ENCODE results near the gene TMEM72.

Gene TMEM72

GRCh38 chr10:44890696-44891563 is 20.2 kb upstream of the TMEM72 start:
- DNase-seq (ENCODE audit: low read depth), result no peak

- DNase-seq (ENCODE audit: low read depth), result no peak
Observed at GRCh38 chr10:44891721-44892120, 19.4 kb upstream of the TMEM72 start.

- DNase-seq (ENCODE audit: low read depth), result no peak
Observed at GRCh38 chr10:44893604-44894468, 17.3 kb upstream of the TMEM72 start.

GRCh38 chr10:44894691-44895090 is 16.4 kb upstream of the TMEM72 start:
- DNase-seq (ENCODE audit: low read depth), result no peak

GRCh38 chr10:44895280-44895679 is 15.9 kb upstream of the TMEM72 start:
- no peak for DNase-seq (ENCODE audit: low read depth)

GRCh38 chr10:44897049-44897448 is 14.1 kb upstream of the TMEM72 start:
- DNase-seq (ENCODE audit: low read depth), result no peak

- DNase-seq (ENCODE audit: low read depth), result no peak
Observed at GRCh38 chr10:44898665-44899064, 12.5 kb upstream of the TMEM72 start.

GRCh38 chr10:44899450-44900080 is 11.6 kb upstream of the TMEM72 start:
- no peak for DNase-seq (ENCODE audit: low read depth)

GRCh38 chr10:44902941-44903545 is 8.1 kb upstream of the TMEM72 start:
- DNase-seq (ENCODE audit: low read depth), result no peak

GRCh38 chr10:44906486-44906885 is 4.7 kb upstream of the TMEM72 start:
- DNase-seq (ENCODE audit: low read depth), result no peak

- DNase-seq (ENCODE audit: low read depth), result no peak
Observed at GRCh38 chr10:44907556-44907955, 3.6 kb upstream of the TMEM72 start.

- DNase-seq (ENCODE audit: low read depth), result no peak
Observed at GRCh38 chr10:44908066-44908749, 2.9 kb upstream of the TMEM72 start.

GRCh38 chr10:44908936-44909630 is 2.1 kb upstream of the TMEM72 start:
- DNase-seq (ENCODE audit: low read depth), result no peak

GRCh38 chr10:44909910-44910309 is 1.2 kb upstream of the TMEM72 start:
- DNase-seq (ENCODE audit: low read depth), result no peak

GRCh38 chr10:44910602-44911001 is 535 bp upstream of the TMEM72 start:
- no peak for DNase-seq (ENCODE audit: low read depth)

- no peak for DNase-seq (ENCODE audit: low read depth)
Observed at GRCh38 chr10:44911951-44912350, 814 bp downstream of the TMEM72 start.

- no peak for DNase-seq (ENCODE audit: low read depth)
Observed at GRCh38 chr10:44913350-44914081, 2.4 kb downstream of the TMEM72 start.

GRCh38 chr10:44914891-44915290 is 3.8 kb downstream of the TMEM72 start:
- no peak for DNase-seq (ENCODE audit: low read depth)

- no peak for DNase-seq (ENCODE audit: low read depth)
Observed at GRCh38 chr10:44916429-44916828, 5.3 kb downstream of the TMEM72 start.

GRCh38 chr10:44917848-44918247 is 6.7 kb downstream of the TMEM72 start:
- no peak for DNase-seq (ENCODE audit: low read depth)

Measured in stimulated activated CD8-positive, alpha-beta memory T cell treated with anti-CD3 and anti-CD28 coated beads, Interleukin-15, amount 100 ng/mL, for 24 hours (primary cell).